Stimulated activated naive CD8-positive, alpha-beta T cell treated with anti-CD3 and anti-CD28 coated beads, Interleukin-15, Interleukin-2, amounts not matched to agents 100 U/mL and 50 U/mL, for 24 hours (primary cell): ENCODE data around the gene TBX6.

Source experiments
- ATAC-seq: fragments of 150-1000 bp; cut with Tn5 transposase; one replicate; pipeline ENCODE4 v1.10.0; 2021
- DNase-seq: peaks from one replicate; pipeline ENCODE4 v3.0.0; 2021

The TBX6 gene

GRCh38 chr16:30086291-30087140 lies 5.2 kb downstream of the TBX6 start:
- ATAC-seq (no peak), DNase-seq (no peak)

GRCh38 chr16:30085820-30086219 lies 5.9 kb downstream of the TBX6 start:
- no peak for DNase-seq

GRCh38 chr16:30085247-30085646 lies 6.5 kb downstream of the TBX6 start:
- ATAC-seq = no peak
- DNase-seq = no peak

More at GRCh38 chr16:30085820-30086219, 5.9 kb downstream of the TBX6 start:
- no peak for ATAC-seq

- ATAC-seq (no peak), DNase-seq (no peak)
Measured at GRCh38 chr16:30084816-30085159, 6.9 kb downstream of the TBX6 start.

- ATAC-seq (no peak), DNase-seq (no peak)
Measured at GRCh38 chr16:30084096-30084815, 7.5 kb downstream of the TBX6 start.

- DNase-seq (no peak), ATAC-seq (no peak)
Measured at GRCh38 chr16:30083216-30084055, 8.3 kb downstream of the TBX6 start.

- ATAC-seq = no peak
- DNase-seq = no peak
Measured at GRCh38 chr16:30082545-30083090, 9.1 kb downstream of the TBX6 start.

GRCh38 chr16:30079480-30079879 lies 12.2 kb downstream of the TBX6 start:
- no peak for ATAC-seq

GRCh38 chr16:30078744-30079143 lies 13.0 kb downstream of the TBX6 start:
- ATAC-seq (no peak), DNase-seq (no peak)

More at GRCh38 chr16:30079480-30079879, 12.2 kb downstream of the TBX6 start:
- no peak for DNase-seq

- ATAC-seq = no peak
Measured at GRCh38 chr16:30077656-30078055, 14.1 kb downstream of the TBX6 start.

GRCh38 chr16:30076276-30076791 lies 15.4 kb downstream of the TBX6 start:
- DNase-seq = no peak

More at GRCh38 chr16:30077656-30078055, 14.1 kb downstream of the TBX6 start:
- no peak for DNase-seq

GRCh38 chr16:30075503-30076275 lies 16.0 kb downstream of the TBX6 start, which contains the start of gene PPP4C:
PPP4C (plus strand) TSS chr16:30075994; CDS start chr16:30076378, 384 bp downstream.
- DNase-seq (peak; percentile 93), ATAC-seq (peak; percentile 88)

More at GRCh38 chr16:30076276-30076791, 15.4 kb downstream of the TBX6 start:
- ATAC-seq = peak; percentile 8

- ATAC-seq = no peak
Measured at GRCh38 chr16:30070490-30070889, 21.2 kb downstream of the TBX6 start.

GRCh38 chr16:30069611-30070462 lies 21.9 kb downstream of the TBX6 start:
- ATAC-seq = no peak
- DNase-seq = no peak

More at GRCh38 chr16:30070490-30070889, 21.2 kb downstream of the TBX6 start:
- no peak for DNase-seq

- ATAC-seq = no peak
- peak; percentile 60 for DNase-seq
Measured at GRCh38 chr16:30068750-30069610, 22.7 kb downstream of the TBX6 start.

- ATAC-seq (no peak), DNase-seq (no peak)
Measured at GRCh38 chr16:30068333-30068732, 23.4 kb downstream of the TBX6 start.

- ATAC-seq = no peak
- DNase-seq = no peak
Measured at GRCh38 chr16:30067584-30067916, 24.2 kb downstream of the TBX6 start.

GRCh38 chr16:30066761-30067583 lies 24.8 kb downstream of the TBX6 start:
- DNase-seq = no peak
- ATAC-seq = no peak
